ENCODE results near the gene GAK. TPM values are rescaled to one million over a fixed set of nuclear protein-coding genes. Genes with fewer than 3 reads are reported as not detected.

Gene GAK
- total and polyA plus RNA-seq, 2 experiments from 2014 or later, result 87.1 to 88.4 TPM

GRCh38 chr4:874056-874455 lies 58.1 kb downstream of the GAK start:
- Histone ChIP-seq H3K9me3 (ENCODE audit: low read depth) (no peaks in the 10 kb centered on the region), H3K4me3 (no peak overlapping the region), H4K20me1 (ENCODE audit: insufficient read depth, poor library complexity, severe bottlenecking) (no peaks in the 10 kb centered on the region), H3K9me2 (replicated peaks; ENCODE audit: insufficient read depth) (no peaks in the 10 kb centered on the region), H3K4me2 (no peak overlapping the region), H3K36me3 (replicated peaks; ENCODE audit: insufficient read depth, low read depth) (no peaks in the 10 kb centered on the region), H3K79me2 (no peaks in the 10 kb centered on the region), H3K27me3 (no peaks in the 10 kb centered on the region), H3K4me1 (ENCODE audit: insufficient read depth) (no peaks in the 10 kb centered on the region), H2AFZ (no peak overlapping the region), H3K27ac (no peak overlapping the region)
- DNase-seq (ENCODE audit: low spot score), result no peak
- TF ChIP-seq CTCF (IDR thresholded peaks at IDR 0.05; ENCODE audit: poor library complexity), result no peak
- TF ChIP-seq EZH2 (IDR thresholded peaks at IDR 0.05; ENCODE audit: borderline replicate concordance), result no peak
- TF ChIP-seq EZH2phosphoT487 (IDR thresholded peaks at IDR 0.05; ENCODE audit: low read depth, severe bottlenecking, unreplicated experiment), result no peak
- WGBS (ENCODE audit: low lambda C conversion rate, missing lambda C conversion rate), result 93% methylated on average over 9 of the region's 9 CpGs

DNA sequence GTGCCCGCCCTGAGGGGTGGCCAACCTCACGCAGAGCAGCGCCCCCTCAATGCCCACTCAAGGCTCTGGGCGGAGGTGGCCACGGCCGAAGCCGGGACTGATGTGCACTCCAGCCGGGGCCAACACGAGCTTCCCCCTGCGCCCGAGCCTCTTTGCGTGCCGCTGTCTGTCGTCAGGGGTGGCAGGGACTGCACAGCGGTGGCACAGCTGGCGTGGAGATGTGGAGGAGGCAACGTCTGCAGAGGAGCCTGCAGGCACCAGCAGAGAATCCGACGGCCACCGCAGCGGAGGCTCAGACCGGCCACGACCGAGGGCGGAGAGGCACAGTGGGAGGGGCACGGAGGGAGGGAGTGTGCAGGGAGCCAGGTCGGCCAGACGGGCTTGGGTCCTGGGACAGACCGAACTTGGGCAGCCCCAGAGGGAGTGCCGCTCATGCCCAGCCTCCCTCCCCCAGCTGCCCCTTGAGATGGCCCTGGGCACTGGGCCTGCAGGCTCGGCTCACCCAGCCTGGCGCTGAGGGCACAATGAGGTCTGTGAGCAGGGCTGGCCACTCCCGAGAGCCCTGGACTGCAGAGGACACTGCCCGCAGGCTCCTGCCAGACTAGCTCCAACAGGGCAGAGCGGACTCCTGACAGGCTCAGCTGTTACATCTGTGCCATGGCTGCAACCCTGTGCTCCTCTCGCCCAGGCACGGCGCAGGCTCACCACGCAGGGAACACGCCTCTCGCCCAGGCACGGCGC lies 59.7 kb downstream of the GAK start:
- DNase-seq (ENCODE audit: low spot score), result no peak
- no peaks in the 10 kb centered on the region for H3K79me2 ChIP-seq
- H3K9me3 ChIP-seq (ENCODE audit: low read depth), result no peaks in the 10 kb centered on the region
- no peaks in the 10 kb centered on the region for H4K20me1 ChIP-seq (ENCODE audit: insufficient read depth, poor library complexity, severe bottlenecking)
- no peak overlapping the region for H3K27ac ChIP-seq
- no peaks in the 10 kb centered on the region for H3K9me2 ChIP-seq (replicated peaks; ENCODE audit: insufficient read depth)
- 96% methylated on average over 38 of the region's 43 CpGs for WGBS (ENCODE audit: low lambda C conversion rate, missing lambda C conversion rate)
- no peaks in the 10 kb centered on the region for H3K4me1 ChIP-seq (ENCODE audit: insufficient read depth)
- no peak overlapping the region for H3K4me3 ChIP-seq
- no peaks in the 10 kb centered on the region for H3K27me3 ChIP-seq
- H3K36me3 ChIP-seq (replicated peaks; ENCODE audit: insufficient read depth, low read depth), result no peaks in the 10 kb centered on the region
- no peak for TF ChIP-seq CTCF (IDR thresholded peaks at IDR 0.05; ENCODE audit: poor library complexity)
- no peak for TF ChIP-seq EZH2 (IDR thresholded peaks at IDR 0.05; ENCODE audit: borderline replicate concordance)
- no peak overlapping the region for H3K4me2 ChIP-seq
- no peak overlapping the region for H2AFZ ChIP-seq

DNA sequence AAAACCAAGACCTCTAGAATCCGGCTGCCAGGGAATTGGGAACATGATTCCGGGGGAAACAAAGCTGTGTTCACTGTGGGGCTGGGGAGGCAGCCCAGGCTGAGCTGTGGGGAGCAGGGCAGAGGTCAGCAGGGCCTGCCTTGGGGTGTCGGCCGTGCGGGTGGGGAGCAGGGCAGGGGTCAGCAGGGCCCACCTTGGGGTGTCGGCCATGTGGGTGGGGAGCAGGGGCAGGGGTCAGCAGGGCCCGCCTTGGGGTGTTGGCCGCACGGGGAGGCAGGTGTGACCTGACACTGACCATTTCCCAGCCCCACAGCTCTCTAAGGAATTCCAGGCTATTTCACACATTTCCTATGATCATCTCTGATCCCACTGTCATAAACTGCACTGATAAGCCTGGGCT lies 60.6 kb downstream of the GAK start:
- 68% methylated on average over 8 of the region's 9 CpGs for WGBS (ENCODE audit: low lambda C conversion rate, missing lambda C conversion rate)

More for the DNA sequence above, 60.6 kb downstream of the GAK start:
- no peak overlapping the region for H3K27ac ChIP-seq
- no peak overlapping the region for H3K4me3 ChIP-seq
- no peak overlapping the region for H3K4me2 ChIP-seq
- no peak overlapping the region for H2AFZ ChIP-seq
- H3K9me2 ChIP-seq (replicated peaks; ENCODE audit: insufficient read depth), result no peaks in the 10 kb centered on the region
- no peaks in the 10 kb centered on the region for H3K79me2 ChIP-seq
- H3K36me3 ChIP-seq (replicated peaks; ENCODE audit: insufficient read depth, low read depth), result no peaks in the 10 kb centered on the region
- H3K27me3 ChIP-seq, result no peaks in the 10 kb centered on the region
- no peaks in the 10 kb centered on the region for H3K9me3 ChIP-seq (ENCODE audit: low read depth)
- no peak for DNase-seq (ENCODE audit: low spot score)
- H3K4me1 ChIP-seq (ENCODE audit: insufficient read depth), result no peaks in the 10 kb centered on the region
- TF ChIP-seq CTCF (IDR thresholded peaks at IDR 0.05; ENCODE audit: poor library complexity), result no peak
- no peak for TF ChIP-seq EZH2 (IDR thresholded peaks at IDR 0.05; ENCODE audit: borderline replicate concordance)
- no peak for TF ChIP-seq EZH2phosphoT487 (IDR thresholded peaks at IDR 0.05; ENCODE audit: low read depth, severe bottlenecking, unreplicated experiment)
- no peaks in the 10 kb centered on the region for H4K20me1 ChIP-seq (ENCODE audit: insufficient read depth, poor library complexity, severe bottlenecking)

All from hepatocyte (in vitro differentiated cells).